SH-SY5Y (cell line): ENCODE measurements around the gene HRH1.

ENCODE experiments used
- GATA2 ChIP-seq: IDR thresholded peaks from 2 replicates; pipeline ENCODE4 v1.6.1; 2011; ENCODE audit warnings: mild to moderate bottlenecking, low read depth, low read length
- GATA3 ChIP-seq: IDR thresholded peaks from 2 replicates; pipeline ENCODE4 v1.6.1; 2011; ENCODE audit warnings: low read depth, mild to moderate bottlenecking, low read length, moderate library complexity

DNA sequence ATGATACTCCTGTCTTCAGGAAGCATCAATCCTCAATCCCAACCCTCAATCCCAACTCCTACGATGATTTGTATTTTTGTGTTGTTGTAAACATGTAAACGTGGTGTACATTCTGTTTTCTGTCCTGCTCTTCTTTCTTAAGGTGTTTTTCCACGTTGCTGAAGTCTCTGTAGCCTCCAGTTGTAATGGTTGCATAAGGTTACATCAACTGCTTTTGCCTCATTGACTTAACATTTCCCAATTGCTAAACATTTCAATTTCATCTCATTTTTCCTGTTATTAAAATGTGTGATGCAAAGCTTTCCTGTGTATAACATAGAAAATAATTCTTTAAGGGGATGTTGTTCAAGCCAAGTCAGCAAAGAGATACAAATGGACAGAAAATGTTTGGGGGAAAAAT, 33.4 kb downstream of the HRH1 start:
- TF ChIP-seq GATA2 (no peak), GATA3 (no peak)
